ENCODE results near the gene MLX.

GRCh38 chr17:42518046-42518754 lies 48.7 kb upstream of the MLX start:
- TF ChIP-seq, protein P1, sequence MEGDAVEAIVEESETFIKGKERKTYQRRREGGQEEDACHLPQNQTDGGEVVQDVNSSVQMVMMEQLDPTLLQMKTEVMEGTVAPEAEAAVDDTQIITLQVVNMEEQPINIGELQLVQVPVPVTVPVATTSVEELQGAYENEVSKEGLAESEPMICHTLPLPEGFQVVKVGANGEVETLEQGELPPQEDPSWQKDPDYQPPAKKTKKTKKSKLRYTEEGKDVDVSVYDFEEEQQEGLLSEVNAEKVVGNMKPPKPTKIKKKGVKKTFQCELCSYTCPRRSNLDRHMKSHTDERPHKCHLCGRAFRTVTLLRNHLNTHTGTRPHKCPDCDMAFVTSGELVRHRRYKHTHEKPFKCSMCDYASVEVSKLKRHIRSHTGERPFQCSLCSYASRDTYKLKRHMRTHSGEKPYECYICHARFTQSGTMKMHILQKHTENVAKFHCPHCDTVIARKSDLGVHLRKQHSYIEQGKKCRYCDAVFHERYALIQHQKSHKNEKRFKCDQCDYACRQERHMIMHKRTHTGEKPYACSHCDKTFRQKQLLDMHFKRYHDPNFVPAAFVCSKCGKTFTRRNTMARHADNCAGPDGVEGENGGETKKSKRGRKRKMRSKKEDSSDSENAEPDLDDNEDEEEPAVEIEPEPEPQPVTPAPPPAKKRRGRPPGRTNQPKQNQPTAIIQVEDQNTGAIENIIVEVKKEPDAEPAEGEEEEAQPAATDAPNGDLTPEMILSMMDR (conservative IDR thresholded peaks at IDR 0.05; ENCODE audit: low read depth, low read length) = no peak
- TF ChIP-seq EZH2 (IDR thresholded peaks at IDR 0.05; ENCODE audit: borderline replicate concordance, low read depth, low read length, poor library complexity, severe bottlenecking) = no peak
